Fibroblast of peridontal ligament (primary cell): ENCODE data around the gene TMEM30A.

Source experiments
- DNase-seq: peaks from one replicate; pipeline ENCODE4 v3.0.0-alpha.2; 2010; ENCODE audit errors: extremely low read depth

TMEM30A gene

GRCh38 chr6:75263401-75263750 is 21.2 kb downstream of the TMEM30A start:
- no peak for DNase-seq

- DNase-seq = no peak
These were observed 21.7 kb downstream of the TMEM30A start for GRCh38 chr6:75262716-75263400.

- no peak for DNase-seq
These were observed 23.3 kb downstream of the TMEM30A start for GRCh38 chr6:75261299-75261698.

- DNase-seq = no peak
These were observed 27.1 kb downstream of the TMEM30A start for GRCh38 chr6:75257343-75258087.

GRCh38 chr6:75250552-75250951 is 34.0 kb downstream of the TMEM30A start:
- no peak for DNase-seq

GRCh38 chr6:75249837-75250236 is 34.8 kb downstream of the TMEM30A start:
- no peak for DNase-seq

- DNase-seq = peak; percentile 59
These were observed 38.2 kb downstream of the TMEM30A start for GRCh38 chr6:75246386-75246785.

- no peak for DNase-seq
These were observed 40.5 kb downstream of the TMEM30A start for GRCh38 chr6:75244063-75244584.

GRCh38 chr6:75243333-75244062 is 41.1 kb downstream of the TMEM30A start, which contains the start of gene COX7A2:
COX7A2 (minus strand) TSS chr6:75243801; CDS start chr6:75243734, 67 bp downstream.
- DNase-seq = peak; percentile 99

GRCh38 chr6:75236630-75237029 is 48.0 kb downstream of the TMEM30A start:
- DNase-seq = no peak

- DNase-seq = no peak
These were observed 49.3 kb downstream of the TMEM30A start for GRCh38 chr6:75235271-75235670.

GRCh38 chr6:75234126-75234865 is 50.3 kb downstream of the TMEM30A start:
- DNase-seq = peak; percentile 77

- no peak for DNase-seq
These were observed 51.4 kb downstream of the TMEM30A start for GRCh38 chr6:75233092-75233615.

GRCh38 chr6:75230484-75231325 is 53.9 kb downstream of the TMEM30A start:
- DNase-seq = peak; percentile 83

GRCh38 chr6:75224303-75224926 is 60.2 kb downstream of the TMEM30A start:
- DNase-seq = no peak

- no peak for DNase-seq
These were observed 61.2 kb downstream of the TMEM30A start for GRCh38 chr6:75223428-75223827.

GRCh38 chr6:75222261-75222660 is 62.3 kb downstream of the TMEM30A start:
- DNase-seq = no peak

- DNase-seq = no peak
These were observed 63.5 kb downstream of the TMEM30A start for GRCh38 chr6:75221116-75221515.

- DNase-seq = peak; percentile 86
These were observed 64.2 kb downstream of the TMEM30A start for GRCh38 chr6:75220357-75220756.

GRCh38 chr6:75219263-75219662 is 65.3 kb downstream of the TMEM30A start:
- peak; percentile 45 for DNase-seq
